NCI-H1694 treated with DMSO at 0.1 percent for 48 hours (cell line): ENCODE data around the gene PIGQ.

Experiments
- DNase-seq: peaks from one replicate; lab custom pipeline; 2025; lab: John Stamatoyannopoulos, UW

Gene PIGQ

DNA sequence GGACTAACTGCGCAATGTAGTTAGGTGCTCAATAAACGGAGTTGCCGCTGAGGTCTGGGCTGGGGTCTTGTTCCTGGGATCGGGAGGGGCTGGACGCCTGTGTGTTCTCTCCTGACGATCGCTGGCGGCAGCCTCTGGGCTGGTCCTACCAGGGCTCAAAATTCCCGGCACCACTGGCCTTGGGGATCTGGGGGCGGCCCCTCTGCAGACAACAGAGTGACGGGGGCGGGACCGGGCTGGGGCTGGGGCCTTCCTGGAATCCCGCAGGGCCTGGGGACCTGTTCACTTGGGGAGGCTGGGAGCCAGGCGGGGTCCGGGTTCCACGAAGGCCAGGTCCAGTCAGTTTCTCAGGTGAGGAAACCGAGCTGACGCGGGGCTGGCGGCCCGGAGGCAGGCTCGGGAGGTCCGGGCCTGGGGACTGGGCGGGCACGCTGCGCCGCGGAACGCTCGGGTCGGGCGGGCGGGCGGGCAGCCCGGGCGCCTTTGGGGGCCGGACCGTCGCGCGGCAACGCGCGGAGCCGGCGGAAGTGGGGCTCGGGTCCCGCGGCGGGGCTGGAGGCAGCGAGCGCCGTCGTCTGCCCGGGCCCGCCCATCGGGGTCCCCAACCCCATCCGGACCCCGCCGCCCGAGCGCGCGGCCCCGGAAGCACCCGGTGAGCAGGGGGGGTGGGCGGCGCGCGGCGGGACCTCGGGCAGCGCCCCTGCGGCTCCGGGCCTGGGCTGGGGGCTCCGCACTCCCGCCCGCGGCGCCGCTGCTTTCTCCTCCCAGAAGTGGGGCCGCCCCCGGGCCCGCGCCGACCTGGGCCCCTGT, at the start of gene PIGQ:
Gene PIGQ (plus strand): TSS at position 524 of the 810 bp plus-strand sequence. CDS start 4,107 bp downstream, outside the sequence.
- DNase-seq = peak; percentile 18

DNA sequence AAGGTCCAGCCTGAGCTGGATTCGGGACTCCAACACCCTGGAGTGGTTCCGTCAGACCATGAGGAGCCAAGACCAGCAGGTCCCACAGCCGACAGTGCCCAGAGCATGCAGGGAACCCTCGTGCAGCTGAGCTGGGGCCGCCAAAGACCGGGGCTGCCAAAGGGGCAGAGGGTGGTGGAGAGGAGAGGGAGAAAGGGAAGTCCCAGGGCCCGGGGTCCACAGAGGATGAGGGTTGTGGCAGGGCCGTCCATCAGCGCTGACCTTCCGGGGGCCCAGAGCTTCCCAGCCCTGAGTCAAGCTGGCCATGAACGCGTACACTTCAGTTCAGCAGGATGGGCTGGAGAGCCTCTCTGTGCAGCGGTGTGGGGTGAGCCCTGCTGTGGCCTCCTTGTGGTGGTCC, 48.9 kb upstream of the PIGQ start:
- no peak for DNase-seq

DNA sequence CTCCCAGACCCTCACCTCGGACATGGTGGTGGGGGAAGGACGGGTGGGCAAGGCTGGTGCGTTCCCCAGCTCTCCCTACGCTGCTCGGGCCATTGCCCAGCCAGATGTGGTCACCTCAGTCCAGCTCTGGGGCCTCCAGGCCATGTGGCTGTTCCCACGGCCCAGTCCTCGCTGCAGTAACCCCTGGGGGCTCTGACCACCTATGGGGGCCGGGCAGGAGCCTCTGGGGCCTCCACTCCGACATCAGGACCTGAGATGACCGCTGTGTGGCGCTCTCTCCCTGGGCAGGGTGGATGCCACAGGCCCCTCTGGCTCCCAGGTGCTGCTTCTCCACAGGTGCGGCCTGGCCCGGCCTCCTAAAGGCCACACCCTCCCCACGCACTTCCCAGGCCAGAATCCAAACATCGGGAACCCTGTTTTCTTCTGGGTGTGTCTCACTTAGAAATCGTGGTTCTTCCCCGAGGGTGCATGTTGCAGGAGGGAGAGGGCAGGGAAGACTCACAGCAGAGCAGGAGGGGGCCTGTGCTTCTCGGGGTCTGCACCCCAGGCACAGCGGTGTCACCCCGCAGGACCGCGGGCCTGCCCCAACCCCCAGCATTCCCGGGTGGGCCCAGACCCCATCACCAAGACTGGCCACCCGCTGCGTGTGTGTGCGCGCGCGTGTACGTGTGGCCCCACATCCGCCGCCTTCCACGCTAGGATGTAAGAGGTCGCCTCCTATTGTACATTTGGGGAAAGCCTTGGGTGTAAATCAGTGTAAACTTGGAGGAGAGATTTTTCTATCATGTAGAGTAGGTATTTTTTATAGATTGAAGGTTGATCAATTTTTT, 48.2 kb upstream of the PIGQ start:
- DNase-seq = no peak

DNA sequence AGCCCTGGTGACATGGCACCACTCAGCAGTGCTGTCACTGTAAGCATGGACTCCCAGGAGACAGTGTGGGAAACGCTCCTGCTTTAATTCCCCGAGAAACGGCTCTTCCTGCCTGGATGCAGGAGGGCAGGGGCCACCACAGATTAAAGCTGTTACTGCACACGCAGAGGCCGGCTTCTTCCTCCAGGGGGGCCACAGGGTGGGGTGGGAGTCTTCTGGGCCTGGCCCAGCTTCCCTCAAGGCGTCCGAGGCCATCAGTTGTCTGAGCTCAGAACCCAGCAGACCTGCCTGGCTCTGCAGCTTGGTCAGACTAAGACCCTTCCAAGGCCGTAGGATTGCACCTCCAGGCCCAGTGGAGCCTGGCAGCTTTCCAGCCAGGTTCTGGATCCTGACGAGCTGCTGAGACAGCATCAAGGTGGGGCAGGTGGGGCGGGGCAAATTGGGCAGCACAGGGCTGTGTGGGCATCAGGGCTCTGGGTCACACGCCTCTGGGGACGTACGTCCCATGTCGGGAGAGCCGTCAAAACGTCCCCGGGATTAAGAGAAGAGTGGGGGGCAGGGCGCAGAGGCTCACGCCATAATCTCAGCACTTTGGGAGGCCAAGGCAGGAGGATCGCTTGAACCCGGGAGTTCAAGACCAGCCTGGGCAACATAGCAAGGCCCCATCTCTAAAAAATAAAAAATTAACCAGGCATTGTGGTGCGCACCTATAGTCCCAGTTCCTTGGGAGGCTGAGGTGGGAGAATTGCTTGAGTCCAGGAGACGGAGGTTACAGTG, 47.3 kb upstream of the PIGQ start:
- no peak for DNase-seq

DNA sequence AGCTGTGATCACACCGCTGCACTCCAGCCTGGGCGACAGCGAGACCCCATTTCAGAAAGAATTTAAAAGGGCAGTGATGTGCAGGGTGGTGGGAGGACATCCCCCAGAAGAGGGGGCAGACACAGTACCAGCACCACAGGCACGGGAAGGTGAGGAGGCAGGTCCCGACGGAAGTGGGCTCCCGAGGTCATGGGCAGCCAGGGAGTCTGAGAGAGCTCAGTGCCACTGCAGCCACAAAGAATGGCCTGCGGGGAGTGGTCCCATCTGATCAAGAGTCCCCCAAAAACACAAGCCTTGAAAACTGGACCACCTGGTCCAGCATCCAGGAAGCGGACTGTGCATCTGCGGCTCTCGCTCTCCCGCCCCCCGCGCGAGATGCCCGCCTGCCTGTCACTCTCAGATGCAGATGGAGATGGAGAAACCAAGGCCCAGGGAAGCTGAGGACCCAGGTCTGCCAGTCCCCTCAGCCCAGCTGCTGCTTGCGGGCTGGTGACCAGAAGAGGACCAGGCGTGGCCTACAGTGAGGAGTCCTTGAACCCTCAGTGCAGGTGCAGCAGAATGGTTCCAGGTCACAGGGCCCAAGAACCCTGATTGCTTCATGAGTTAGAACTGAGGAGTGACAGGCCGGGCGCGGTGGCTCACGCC, 46.5 kb upstream of the PIGQ start:
- DNase-seq = no peak

DNA sequence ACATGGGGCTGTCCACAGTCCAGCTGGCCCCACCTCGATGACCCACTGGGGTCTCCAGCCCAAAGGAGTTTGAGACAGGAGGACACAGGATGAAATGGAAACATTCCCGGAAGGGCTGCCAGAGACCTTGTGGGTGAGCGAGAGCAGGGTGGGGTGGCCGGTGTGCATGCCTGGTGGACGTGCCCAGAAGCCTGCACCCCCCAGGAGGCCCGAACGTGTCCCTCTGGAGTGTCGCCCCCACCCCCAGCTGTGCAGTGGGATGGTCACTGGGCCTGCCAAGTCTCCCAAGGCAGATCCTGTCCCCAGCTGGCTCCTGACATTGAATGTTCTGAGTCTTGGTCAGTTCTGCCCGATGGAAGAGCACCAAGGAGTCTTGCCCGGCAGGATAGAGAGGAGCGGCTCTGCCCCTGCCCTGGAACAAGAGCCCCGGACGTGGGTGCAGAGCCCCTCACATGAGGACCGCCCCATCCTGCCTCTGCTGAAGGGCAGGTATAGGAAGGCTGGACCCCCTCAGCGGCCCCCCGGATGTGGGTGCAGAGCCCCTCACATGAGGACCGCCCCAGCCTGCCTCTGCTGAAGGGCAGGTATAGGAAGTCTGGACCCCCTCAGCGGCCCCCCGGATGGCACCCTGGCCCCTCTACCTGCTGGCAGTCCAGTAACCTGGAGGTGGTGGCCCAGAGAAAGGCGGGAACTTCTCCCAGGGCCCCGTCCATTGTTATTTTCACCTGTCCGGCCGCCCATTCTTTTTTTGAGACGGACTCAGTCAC, 45.3 kb upstream of the PIGQ start:
- no peak for DNase-seq

DNA sequence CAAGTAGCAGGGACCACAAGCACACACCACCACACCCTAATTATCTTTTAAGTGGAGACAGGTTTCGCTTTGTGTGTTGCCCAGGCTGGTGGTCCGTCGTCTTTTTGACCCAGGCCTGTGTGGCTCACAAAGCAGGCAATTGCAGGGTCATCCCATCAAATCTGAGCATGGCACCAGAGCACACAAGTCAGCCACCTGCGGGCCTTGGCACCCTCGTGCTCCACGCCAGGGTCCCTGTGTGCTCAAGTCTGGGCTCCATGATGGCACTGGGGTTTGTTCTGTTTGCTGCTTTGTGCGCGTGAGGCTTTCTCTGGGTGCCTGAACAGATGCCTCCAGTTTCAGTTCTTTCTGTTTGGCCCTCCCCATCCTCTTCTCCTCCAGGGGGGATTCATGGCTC, 44.6 kb upstream of the PIGQ start:
- no peak for DNase-seq

DNA sequence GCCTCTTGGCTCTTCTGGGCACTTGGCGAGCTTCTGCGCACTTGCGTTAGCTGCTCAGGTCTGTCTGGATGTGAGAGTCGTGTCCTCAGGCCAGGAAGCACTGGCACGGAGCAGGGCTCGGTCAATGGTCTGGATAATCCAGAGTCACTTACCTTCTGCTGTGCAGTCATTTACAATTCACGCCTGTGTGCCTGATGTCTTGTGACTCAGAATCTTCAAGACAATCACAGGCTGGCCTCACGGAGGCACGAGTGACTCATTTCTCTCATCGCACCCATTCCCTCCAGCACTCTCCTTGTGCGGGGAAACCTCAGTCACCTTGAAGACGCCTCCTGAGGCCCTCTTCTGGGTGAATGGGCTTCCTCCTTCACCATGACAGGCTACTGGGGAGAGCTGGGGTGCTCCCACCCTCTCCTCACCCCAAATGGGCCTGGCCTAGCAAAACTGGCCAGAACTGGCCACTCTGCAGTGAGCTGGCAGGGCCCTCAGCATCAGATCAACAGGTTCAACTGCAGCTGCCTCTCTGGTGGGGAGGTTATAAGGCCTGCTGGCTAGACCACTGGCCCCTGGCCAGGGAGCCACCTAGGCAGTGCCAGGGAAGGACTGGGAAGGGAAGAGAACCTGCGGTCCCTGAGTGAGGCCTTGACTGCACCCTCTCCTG, 44.1 kb upstream of the PIGQ start:
- no peak for DNase-seq

DNA sequence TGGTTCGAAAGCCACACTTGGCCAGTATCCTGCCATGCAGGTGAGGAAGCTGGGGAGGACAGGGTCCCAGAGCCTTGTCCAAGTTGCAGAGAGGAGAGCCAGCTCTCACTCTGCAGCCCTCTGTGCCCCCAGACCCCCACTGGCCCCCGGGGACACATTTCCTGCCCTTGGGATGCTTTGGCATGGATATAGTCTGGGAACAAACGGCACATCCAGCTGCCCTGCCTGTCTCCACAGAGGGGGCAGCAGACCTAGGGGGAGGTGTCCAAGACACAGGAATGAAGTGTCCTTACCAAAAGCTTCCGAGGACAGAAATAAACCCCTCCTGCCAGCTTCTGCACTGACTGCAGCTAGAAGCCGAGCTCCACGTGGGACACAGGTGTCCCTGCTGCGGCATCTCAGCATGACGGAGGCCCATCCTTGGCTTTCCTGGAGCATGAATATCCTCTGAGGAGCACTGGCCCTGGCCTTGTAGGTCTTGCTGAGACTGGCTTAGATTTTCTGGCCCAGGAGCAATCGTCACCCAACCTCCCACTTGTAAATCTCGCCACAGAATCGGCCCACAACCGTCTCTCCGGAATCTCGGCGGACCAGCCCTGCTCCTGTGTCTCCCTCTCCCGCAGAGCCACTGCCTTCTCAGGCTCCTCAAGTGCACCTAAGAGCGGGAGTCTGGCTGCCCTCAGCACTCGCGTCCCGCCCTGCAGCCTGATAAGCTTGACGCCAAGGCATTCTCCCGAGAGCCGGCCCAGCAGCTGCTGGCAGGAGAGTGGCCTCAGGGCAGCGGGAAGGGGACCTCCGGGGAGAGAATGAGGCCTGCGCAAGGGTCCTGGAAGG, 43.4 kb upstream of the PIGQ start:
- DNase-seq = no peak

DNA sequence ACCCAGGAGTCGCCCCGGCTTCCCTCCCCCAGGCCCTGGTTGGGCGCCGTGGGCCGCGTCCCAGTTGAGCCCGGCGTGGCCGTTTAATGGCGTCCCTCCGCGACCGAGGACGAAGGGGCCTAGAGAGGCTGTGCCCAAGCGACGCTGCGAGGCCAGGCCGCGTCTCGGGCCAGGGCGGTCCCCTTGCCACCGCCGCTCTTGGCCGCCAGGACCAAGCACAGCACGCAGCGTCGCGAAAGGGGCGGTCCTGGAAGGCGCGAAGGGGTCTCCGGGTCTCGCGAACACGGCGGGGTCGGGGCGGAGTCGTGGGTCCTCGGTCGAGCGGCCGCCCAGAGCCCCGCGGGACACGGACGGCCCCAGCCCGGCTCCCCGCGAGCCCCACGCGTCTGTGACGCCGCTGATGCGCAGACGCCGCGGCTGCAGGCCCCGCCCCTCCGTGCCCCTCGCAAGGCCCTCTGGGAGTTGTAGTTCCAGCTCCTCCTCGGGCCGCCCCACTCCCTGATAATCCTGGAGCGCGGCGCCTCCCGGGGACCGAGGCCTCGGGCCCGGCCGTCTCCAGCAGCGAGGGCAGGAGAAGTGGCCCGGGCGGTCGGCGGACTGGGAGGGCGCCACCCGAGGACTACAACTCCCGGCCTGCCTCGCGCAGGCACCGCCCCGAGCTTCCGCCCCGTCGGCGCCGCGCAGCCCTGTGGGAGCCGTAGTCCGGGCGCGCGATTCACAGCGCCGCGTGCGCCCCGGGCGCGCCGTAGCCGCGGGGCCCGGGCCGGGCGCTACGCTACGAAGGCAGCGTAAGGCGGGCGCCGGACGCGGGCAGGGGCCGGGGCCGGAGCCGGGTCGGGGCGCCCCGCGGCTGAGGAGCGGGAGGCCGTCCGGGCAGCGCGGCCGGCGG, 42.5 kb upstream of the PIGQ start, which contains the start of gene CAPN15:
Gene CAPN15 (plus strand): TSS at position 698 of the 889 bp plus-strand sequence. CDS start 19,127 bp downstream, outside the sequence.
- peak; percentile 66 for DNase-seq

DNA sequence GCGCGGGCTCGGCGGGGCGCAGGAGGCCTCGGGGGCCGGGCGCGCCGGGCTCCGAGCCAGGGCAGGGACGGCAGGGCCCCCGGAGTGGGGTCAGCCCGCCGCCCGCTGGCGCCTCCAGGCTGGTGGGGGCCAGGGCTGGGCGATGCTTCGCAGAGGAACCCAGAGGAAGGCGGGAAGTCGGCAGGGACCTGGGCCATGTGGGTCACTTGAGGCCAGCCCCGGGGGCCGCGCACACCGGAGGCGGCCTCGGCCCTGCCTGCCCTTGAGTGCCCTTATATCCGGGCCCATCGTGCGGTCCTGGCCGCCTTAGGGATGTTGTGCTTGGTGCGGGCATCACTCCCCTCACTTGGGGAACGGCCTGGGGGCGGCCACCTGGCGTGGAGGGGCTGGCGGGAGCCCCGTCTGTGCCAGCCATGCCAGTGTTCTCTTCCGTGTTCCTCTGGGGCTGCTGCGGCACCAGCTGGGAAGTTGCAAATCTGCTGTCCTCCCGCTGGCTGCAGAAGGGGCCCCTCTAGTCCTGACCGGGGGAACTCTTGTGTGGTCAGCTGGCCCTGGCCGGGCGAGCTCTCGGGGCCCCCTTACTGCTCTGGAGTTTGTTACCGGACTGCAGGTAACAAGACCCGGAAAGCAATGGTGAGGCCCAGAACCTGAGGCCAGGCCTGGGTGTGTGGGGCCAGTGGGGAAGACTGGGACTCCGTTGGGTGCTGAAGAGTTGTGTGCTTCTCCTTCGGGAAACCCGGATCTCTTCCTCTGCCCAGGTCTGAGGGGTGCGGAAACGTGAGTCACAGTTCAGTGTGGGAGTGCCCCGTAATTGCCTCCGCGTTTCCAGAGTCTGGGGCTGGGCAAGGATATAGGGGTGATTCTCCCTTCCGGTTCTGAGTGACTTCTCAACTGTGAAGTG, 41.4 kb upstream of the PIGQ start:
- DNase-seq = no peak

DNA sequence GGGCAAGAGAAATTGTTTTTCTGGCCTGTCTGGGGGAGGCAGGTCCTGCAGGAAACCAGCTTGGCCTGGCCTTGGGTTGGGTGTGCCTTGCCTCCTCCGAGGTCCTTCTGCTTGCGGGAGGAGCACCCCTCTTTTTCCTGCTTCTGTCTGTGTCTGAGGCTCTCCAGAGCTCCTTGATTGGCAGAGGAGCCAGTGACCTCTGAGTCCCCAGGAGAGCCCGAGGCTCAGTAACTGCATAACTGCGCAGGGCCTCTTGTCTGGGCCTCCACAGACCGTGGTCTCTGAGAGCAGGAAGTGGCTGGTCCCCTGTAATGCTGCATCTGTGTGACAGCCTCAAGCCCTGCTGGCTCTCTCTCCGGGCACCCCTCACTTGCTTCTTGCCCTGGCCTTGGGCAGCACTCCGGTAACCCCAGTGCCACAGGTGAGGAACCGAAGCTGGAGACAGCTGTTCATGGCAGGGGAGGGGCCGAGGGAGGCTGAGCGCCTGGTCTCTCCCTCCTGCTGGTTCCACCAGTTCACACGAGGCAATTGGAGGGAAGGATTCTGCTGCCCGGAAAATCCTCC, 40.7 kb upstream of the PIGQ start:
- no peak for DNase-seq

DNA sequence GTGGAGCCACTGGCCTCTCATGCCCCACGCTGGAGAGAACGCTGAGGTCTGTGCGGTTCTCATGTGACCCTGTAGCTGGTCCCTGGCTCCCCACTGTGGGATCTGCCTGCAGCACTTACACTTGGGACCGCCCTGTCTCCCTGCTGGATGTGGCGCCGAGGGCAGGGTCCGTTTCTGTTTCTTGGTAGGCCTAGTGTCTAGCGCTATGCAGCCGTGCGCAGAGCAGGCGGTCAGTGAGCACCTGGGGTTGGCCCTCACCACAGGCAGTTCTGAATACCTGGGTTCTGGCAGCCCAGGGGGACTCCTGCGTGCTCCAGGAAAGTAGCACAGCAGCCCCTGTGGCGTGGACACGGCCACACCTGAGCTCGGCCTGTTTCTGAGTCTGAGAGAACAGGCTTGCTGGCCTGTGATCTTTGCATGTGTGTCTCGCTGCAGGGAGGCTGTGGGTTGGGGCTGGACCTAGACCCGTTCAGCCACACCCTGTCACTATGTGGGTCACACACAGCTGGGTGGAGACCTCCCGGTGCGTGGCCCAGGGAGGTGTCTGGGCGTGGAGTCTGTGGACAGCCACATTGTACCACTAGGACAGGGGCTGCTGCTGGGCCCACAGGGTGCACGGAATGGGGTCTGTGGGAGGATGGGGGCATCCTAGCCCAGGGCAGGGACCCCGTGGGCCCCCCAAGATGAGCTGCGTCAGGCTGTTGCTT, 39.5 kb upstream of the PIGQ start:
- DNase-seq = no peak

DNA sequence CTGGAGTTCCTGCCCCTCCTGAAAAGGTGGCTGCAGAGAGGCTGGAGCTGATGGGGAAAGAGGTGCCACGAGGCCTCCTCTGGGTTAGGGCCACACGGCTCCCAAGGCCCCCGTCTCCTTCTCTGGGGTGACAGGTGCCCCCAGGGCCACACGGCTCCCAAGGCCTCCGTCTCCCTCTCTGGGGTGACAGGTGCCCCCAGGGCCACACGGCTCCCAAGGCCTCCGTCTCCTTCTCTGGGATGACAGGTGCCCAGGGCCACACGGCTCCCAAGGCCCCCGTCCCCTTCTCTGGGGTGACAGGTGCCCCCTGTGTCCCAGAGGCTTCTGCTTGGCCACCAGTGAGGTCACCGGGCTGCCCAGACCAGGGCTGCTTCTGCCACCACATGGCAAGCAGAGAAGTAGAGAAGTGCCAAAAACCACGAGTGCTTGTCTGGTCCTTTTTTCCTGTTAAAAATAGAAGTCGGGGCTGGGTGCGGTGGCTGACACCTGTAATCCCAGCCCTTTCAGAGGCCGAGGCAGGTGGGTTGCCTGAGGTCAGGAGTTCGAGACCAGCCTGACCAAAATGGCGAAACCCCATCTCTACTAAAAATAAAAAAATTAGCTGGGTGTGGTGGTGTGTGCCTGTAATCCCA, 38.2 kb upstream of the PIGQ start:
- DNase-seq = no peak

DNA sequence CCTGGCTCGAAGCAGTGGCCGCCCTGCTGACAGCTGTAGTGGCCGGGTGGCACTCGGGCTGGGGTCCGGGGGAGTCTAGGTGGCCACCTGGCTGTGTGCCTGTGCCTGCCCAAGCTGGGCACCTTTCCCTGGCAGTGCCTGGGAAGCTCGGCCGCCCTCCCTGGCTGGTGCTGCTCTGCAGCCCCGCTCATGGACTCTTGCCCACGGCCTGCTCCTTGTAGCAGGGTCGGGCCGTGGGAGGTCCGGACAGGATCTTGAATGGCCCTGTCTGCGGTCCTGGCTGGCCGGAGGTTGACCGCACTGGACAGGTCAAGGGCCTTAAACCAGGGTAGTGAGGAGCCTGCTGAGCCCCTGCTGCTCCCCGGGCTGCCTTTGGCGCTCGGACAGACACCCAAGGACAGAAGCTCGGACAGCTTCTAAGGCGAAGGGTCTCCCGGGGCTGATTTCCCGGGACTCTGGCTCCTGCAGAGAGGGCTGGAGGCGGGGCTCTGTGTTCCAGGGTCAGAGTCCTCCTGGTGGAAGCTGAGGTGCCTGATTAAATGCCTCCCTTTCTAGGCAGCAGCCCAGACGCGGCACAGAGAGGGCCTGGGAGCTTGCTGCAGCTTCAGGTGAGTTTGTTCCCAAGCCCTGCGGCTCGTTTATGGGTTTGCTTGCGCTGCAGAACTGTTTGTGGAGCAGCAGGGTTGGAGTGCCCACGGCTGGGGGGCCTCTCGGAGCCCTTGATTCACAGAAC, 36.2 kb upstream of the PIGQ start:
- DNase-seq = no peak
